ENCODE measurements around the gene REELD1. TPM values are rescaled to one million over a fixed set of nuclear protein-coding genes. Genes with fewer than 3 reads are reported as not detected.

The REELD1 gene
- total RNA-seq, 2 experiments from 2014 or later: 1.7 to 2.0 TPM

GRCh38 chr4:146190456-146190855 is 23.9 kb upstream of the REELD1 start:
- Mint-ChIP-seq H3K9me3 (no peaks in the 10 kb centered on the region), H3K27me3 (no peaks in the 10 kb centered on the region), H3K4me1 (ENCODE audit: low read depth) (no peaks in the 10 kb centered on the region), H3K4me3 (no peak overlapping the region), H3K27ac (no peak overlapping the region), H3K36me3 (ENCODE audit: low read depth) (peaks cover 70% of the 10 kb centered on the region)
- H3K4me3 ChIP-seq (ENCODE audit: low read length): no peak overlapping the region
- H3K9me3 ChIP-seq (ENCODE audit: control insufficient read depth in 1 of 2, insufficient read depth in 1 of 2, low read length in 2 of 2): no peaks in the 10 kb centered on the region
- H3K27me3 ChIP-seq (ENCODE audit: control insufficient read depth in 1 of 2, insufficient read depth in 2 of 2, low read length in 2 of 2): no peaks in the 10 kb centered on the region
- H3K36me3 ChIP-seq (ENCODE audit: insufficient read depth, low read length): peaks cover 51% of the 10 kb centered on the region
- POLR2A ChIA-PET: no interaction called here
- TF ChIP-seq, protein P1, sequence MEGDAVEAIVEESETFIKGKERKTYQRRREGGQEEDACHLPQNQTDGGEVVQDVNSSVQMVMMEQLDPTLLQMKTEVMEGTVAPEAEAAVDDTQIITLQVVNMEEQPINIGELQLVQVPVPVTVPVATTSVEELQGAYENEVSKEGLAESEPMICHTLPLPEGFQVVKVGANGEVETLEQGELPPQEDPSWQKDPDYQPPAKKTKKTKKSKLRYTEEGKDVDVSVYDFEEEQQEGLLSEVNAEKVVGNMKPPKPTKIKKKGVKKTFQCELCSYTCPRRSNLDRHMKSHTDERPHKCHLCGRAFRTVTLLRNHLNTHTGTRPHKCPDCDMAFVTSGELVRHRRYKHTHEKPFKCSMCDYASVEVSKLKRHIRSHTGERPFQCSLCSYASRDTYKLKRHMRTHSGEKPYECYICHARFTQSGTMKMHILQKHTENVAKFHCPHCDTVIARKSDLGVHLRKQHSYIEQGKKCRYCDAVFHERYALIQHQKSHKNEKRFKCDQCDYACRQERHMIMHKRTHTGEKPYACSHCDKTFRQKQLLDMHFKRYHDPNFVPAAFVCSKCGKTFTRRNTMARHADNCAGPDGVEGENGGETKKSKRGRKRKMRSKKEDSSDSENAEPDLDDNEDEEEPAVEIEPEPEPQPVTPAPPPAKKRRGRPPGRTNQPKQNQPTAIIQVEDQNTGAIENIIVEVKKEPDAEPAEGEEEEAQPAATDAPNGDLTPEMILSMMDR (IDR thresholded peaks at IDR 0.05): no peak
- CTCF ChIA-PET: no interaction called here
- intact Hi-C loops (cut with DNase I, micrococcal nuclease): no loop called here
- no peaks in the 10 kb centered on the region for H3K4me1 ChIP-seq (ENCODE audit: insufficient read depth, low read length)
- ATAC-seq (ENCODE audit: poor library complexity): no peak
- no peak overlapping the region for H3K27ac ChIP-seq (ENCODE audit: low read depth in 1 of 2, low read length in 2 of 2)
- DNase-seq: no peak

DNA sequence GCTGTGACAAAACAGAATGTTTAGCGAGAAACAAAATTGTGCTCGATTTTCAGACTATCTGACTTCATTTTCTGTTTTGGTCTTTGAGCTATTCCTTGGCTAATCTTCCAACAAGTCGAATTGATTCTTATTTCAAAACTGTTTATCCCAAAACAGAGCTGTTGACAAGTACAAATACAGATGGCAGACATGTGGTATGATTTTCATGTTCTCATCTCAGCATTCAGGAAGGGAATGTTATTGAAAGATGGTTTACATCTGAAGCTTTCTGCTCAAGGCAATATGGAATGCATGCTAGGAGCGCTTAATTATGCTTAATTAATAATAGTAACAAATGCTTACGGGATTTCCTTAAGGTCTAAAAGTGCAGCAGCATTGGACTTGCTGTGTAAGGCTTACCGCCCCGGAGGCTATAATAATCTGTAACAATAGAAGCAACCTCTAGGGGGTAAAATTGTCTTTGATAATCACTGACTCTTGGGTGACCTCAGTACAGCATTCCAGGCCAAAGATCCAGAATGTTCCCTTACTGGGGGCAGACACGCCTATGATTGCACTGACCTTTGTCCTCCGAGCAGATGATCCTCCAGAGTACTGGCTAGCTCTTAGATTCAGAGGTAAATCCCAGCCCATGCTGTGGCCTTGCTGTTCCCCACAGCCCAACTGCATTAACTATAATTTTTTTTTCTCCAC is 22.4 kb upstream of the REELD1 start:
- H3K27ac Mint-ChIP-seq: no peak overlapping the region
- H3K4me1 Mint-ChIP-seq (ENCODE audit: low read depth): no peaks in the 10 kb centered on the region
- CTCF ChIA-PET: no interaction called here
- Histone ChIP-seq H3K9me3 (ENCODE audit: control insufficient read depth in 1 of 2, insufficient read depth in 1 of 2, low read length in 2 of 2) (no peaks in the 10 kb centered on the region), H3K4me3 (ENCODE audit: low read length) (no peak overlapping the region), H3K4me1 (ENCODE audit: insufficient read depth, low read length) (no peaks in the 10 kb centered on the region), H3K36me3 (ENCODE audit: insufficient read depth, low read length) (peaks cover 43% of the 10 kb centered on the region), H3K27ac (ENCODE audit: low read depth in 1 of 2, low read length in 2 of 2) (no peak overlapping the region), H3K27me3 (ENCODE audit: control insufficient read depth in 1 of 2, insufficient read depth in 2 of 2, low read length in 2 of 2) (no peaks in the 10 kb centered on the region)
- no peaks in the 10 kb centered on the region for H3K9me3 Mint-ChIP-seq
- no peak overlapping the region for H3K4me3 Mint-ChIP-seq
- POLR2A ChIA-PET: no interaction called here
- DNase-seq: no peak
- intact Hi-C loops (cut with DNase I, micrococcal nuclease): no loop called here
- TF ChIP-seq, protein P1 (IDR thresholded peaks at IDR 0.05): no peak
- peaks cover 56% of the 10 kb centered on the region for H3K36me3 Mint-ChIP-seq (ENCODE audit: low read depth)
- H3K27me3 Mint-ChIP-seq: no peaks in the 10 kb centered on the region
- no peak for ATAC-seq (ENCODE audit: poor library complexity)

DNA sequence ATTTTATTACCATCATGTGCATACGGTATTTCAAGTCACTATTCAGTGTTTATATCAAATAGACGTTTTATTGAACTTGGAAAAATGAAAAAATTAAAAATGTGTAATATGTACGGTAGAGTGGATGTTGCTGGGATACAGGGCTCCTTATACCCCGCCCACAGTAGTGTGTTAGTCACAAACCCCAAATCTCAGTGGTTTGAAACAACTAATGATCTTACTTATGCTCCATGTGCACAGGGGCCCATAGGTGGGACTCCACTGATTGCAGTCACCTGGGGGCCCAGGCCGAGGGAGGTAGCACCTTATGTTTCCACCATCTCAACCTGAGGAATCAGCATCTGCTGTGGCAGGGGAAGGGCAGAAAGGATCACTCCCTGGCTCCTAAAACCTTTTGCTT is 20.7 kb upstream of the REELD1 start:
- Histone ChIP-seq H3K4me1 (ENCODE audit: insufficient read depth, low read length) (no peaks in the 10 kb centered on the region), H3K9me3 (ENCODE audit: control insufficient read depth in 1 of 2, insufficient read depth in 1 of 2, low read length in 2 of 2) (no peaks in the 10 kb centered on the region), H3K36me3 (ENCODE audit: insufficient read depth, low read length) (peaks cover 28% of the 10 kb centered on the region), H3K27me3 (ENCODE audit: control insufficient read depth in 1 of 2, insufficient read depth in 2 of 2, low read length in 2 of 2) (no peaks in the 10 kb centered on the region), H3K27ac (ENCODE audit: low read depth in 1 of 2, low read length in 2 of 2) (no peak overlapping the region), H3K4me3 (ENCODE audit: low read length) (no peak overlapping the region)
- TF ChIP-seq, protein P1 (IDR thresholded peaks at IDR 0.05): no peak
- DNase-seq: no peak
- ChIA-PET POLR2A (no interaction called here), CTCF (no interaction called here)
- Mint-ChIP-seq H3K9me3 (no peaks in the 10 kb centered on the region), H3K27ac (no peak overlapping the region), H3K36me3 (ENCODE audit: low read depth) (peaks cover 39% of the 10 kb centered on the region), H3K27me3 (no peaks in the 10 kb centered on the region), H3K4me1 (ENCODE audit: low read depth) (no peaks in the 10 kb centered on the region), H3K4me3 (no peak overlapping the region)
- intact Hi-C loops (cut with DNase I, micrococcal nuclease): no loop called here
- ATAC-seq (ENCODE audit: poor library complexity): no peak
